CD14-positive monocyte (primary cell): Measurements from ENCODE around the gene C5. TPM values are rescaled to one million over a fixed set of nuclear protein-coding genes. Genes with fewer than 3 reads are reported as not detected.

ENCODE experiments used
- DNase-seq, 3 donors: peaks; one replicate each; pipeline ENCODE4 v3.0.0-alpha.2; 2011 to 2022
- H2AFZ ChIP-seq: 2 replicates; pipeline ENCODE4 v1.6.0; 2012; ENCODE audit warnings: mild to moderate bottlenecking, low read depth, low read length, inconsistent platforms; ENCODE audit not compliant: insufficient read depth, poor library complexity, severe bottlenecking
- H3K27ac ChIP-seq, 2 donors: 1 replicate in 1 of 2; 2 replicates in 1 of 2; pipeline ENCODE4 v1.5.1; 2012 to 2013; ENCODE audit warnings: low read length in 2 of 2, control low read depth in 1 of 2, inconsistent platforms in 1 of 2, low read depth in 1 of 2, mild to moderate bottlenecking in 1 of 2
- H3K27me3 ChIP-seq, 2 donors: one replicate each; pipeline versions ENCODE4 v1.6.0 to v1.6.1; 2011 to 2013; ENCODE audit warnings: low read length in 2 of 2; ENCODE audit not compliant: control insufficient read depth in 2 of 2, insufficient read depth in 2 of 2
- H3K36me3 ChIP-seq, 2 donors: replicated peaks in 1 of 2; 1 replicate in 1 of 2; 2 replicates in 1 of 2; pipeline versions ENCODE4 v1.5.1 to v1.6.1; 2012 to 2013; ENCODE audit warnings: low read length in 2 of 2, control low read depth in 1 of 2, inconsistent platforms in 1 of 2, mild to moderate bottlenecking in 1 of 2; ENCODE audit not compliant: insufficient read depth in 2 of 2, control insufficient read depth in 1 of 2
- H3K4me1 ChIP-seq, 2 donors: 1 replicate in 1 of 2; 2 replicates in 1 of 2; pipeline versions ENCODE4 v1.5.1 to v1.6.1; 2012 to 2013; ENCODE audit warnings: low read length in 2 of 2, control low read depth in 1 of 2, inconsistent platforms in 1 of 2, mild to moderate bottlenecking in 1 of 2, moderate library complexity in 1 of 2; ENCODE audit not compliant: insufficient read depth in 2 of 2, control insufficient read depth in 1 of 2
- H3K4me2 ChIP-seq: replicated peaks from 2 replicates; pipeline ENCODE3; 2012; ENCODE audit warnings: low read length, moderate library complexity, mild to moderate bottlenecking; ENCODE audit not compliant: poor library complexity, severe bottlenecking; ENCODE audit errors: extremely low read depth
- H3K4me3 ChIP-seq, 3 experiments: fragments of 200-600 bp in 1 of 3; sonication (generic) in 1 of 3; replicated peaks in 1 of 3; 1 replicate in 2 of 3; 2 replicates in 1 of 3; pipeline ENCODE4 v1.5.1; 2011 to 2013; ENCODE audit warnings: low read length in 3 of 3, mild to moderate bottlenecking in 3 of 3, control low read depth in 2 of 3, low read depth in 2 of 3, inconsistent platforms in 1 of 3, moderate library complexity in 1 of 3
- H3K79me2 ChIP-seq: 2 replicates; pipeline ENCODE4 v1.6.0; 2012; ENCODE audit warnings: mild to moderate bottlenecking, control low read depth, inconsistent platforms, low read length, moderate library complexity; ENCODE audit not compliant: insufficient read depth
- H3K9ac ChIP-seq: 2 replicates; pipeline ENCODE4 v1.6.0; 2017; ENCODE audit warnings: low read length, mild to moderate bottlenecking; ENCODE audit not compliant: insufficient read depth, poor library complexity, severe bottlenecking
- H3K9me3 ChIP-seq, 2 donors: replicated peaks in 1 of 2; 1 replicate in 1 of 2; 2 replicates in 1 of 2; pipeline versions ENCODE4 v1.5.1 to v1.6.1; 2012 to 2013; ENCODE audit warnings: low read length in 2 of 2, control low read depth in 1 of 2; ENCODE audit not compliant: control insufficient read depth in 1 of 2, insufficient read depth in 1 of 2
- H4K20me1 ChIP-seq: 2 replicates; pipeline ENCODE4 v1.6.0; 2012; ENCODE audit warnings: mild to moderate bottlenecking, low read length, control low read depth, moderate library complexity; ENCODE audit not compliant: insufficient read depth
- H3K27ac Mint-ChIP-seq, 7 donors: one replicate each; pipeline ENCODE4 v1.8.0; 2020; ENCODE audit warnings: mild to moderate bottlenecking in 7 of 7, mixed read lengths in 7 of 7, moderate library complexity in 6 of 7, inconsistent platforms in 2 of 7
- H3K27me3 Mint-ChIP-seq, 3 donors: one replicate each; pipeline ENCODE4 v1.8.0; 2021 to 2022; ENCODE audit warnings: low read depth in 3 of 3, mild to moderate bottlenecking in 3 of 3, mixed read lengths in 3 of 3, moderate library complexity in 3 of 3, inconsistent platforms in 1 of 3
- H3K36me3 Mint-ChIP-seq, 2 donors: one replicate each; pipeline ENCODE4 v1.8.0; 2020; ENCODE audit warnings: mixed read lengths in 2 of 2, inconsistent platforms in 1 of 2, mild to moderate bottlenecking in 1 of 2
- H3K4me1 Mint-ChIP-seq: one replicate; pipeline ENCODE4 v1.8.0; 2020; ENCODE audit warnings: mild to moderate bottlenecking, mixed read lengths
- H3K4me3 Mint-ChIP-seq, 2 donors: one replicate each; pipeline ENCODE4 v1.8.0; 2020; ENCODE audit warnings: mild to moderate bottlenecking in 2 of 2, mixed read lengths in 2 of 2, moderate library complexity in 1 of 2
- H3K9me3 Mint-ChIP-seq, 7 donors: one replicate each; pipeline ENCODE4 v1.8.0; 2020 to 2022; ENCODE audit warnings: mixed read lengths in 7 of 7, mild to moderate bottlenecking in 6 of 7, moderate library complexity in 6 of 7, inconsistent platforms in 2 of 7
- WGBS: methylation state at CpG from one replicate; pipeline ENCODE4 v1.1.5; 2013; ENCODE audit warnings: missing lambda C conversion rate; ENCODE audit not compliant: insufficient coverage; 5-methylcytosine and 5-hydroxymethylcytosine counted together
- intact Hi-C, 2 donors: fragments of 100-400 bp; cut with micrococcal nuclease; formaldehyde crosslinking; loops; one replicate each; pipeline versions ENCODE4 v1.15.0 to v1.15.1; 2023
- polyA plus RNA-seq, 3 donors: library from polyadenylated mRNA; depleted of rRNA in 1 of 3; unstranded in 2 of 3; stranded (reverse) in 1 of 3; fragments of 300-500 nt in 2 of 3; fragments of >200 nt in 1 of 3; fragmentation: Illumina TruSeq in 2 of 3; gene quantifications; 1 replicate in 2 of 3; 2 replicates in 1 of 3; pipeline ENCODE4 v1.2.3, GENCODE V29; 2012 to 2021
- TF ChIP-seq, protein P1 (sequence below): fragments of 200-600 bp; IDR thresholded peaks from one replicate; pipeline ENCODE4 v1.8.0; 2022; ENCODE audit warnings: antibody characterized with exemption, mild to moderate bottlenecking

Gene C5
- polyA plus RNA-seq, 3 donors = 0.66 to 3.5 (median 1.2) TPM

GRCh38 chr9:120947222-120947621, 102.9 kb downstream of the C5 start:
- H3K4me1 Mint-ChIP-seq = peaks cover 13% of the 10 kb centered on the region
- H3K27me3 ChIP-seq = no peaks in the 10 kb centered on the region
- peaks cover 24 to 26% of the 10 kb centered on the region in 2 donors for H3K4me1 ChIP-seq
- no peak overlapping the region for H3K4me3 ChIP-seq
- no peak overlapping the region for H3K27ac Mint-ChIP-seq
- no peaks in the 10 kb centered on the region for H3K79me2 ChIP-seq
- DNase-seq = no peak
- H3K9me3 ChIP-seq = peaks cover 0 to 3% of the 10 kb centered on the region in 2 donors
- no peak overlapping the region for H3K4me2 ChIP-seq
- H2AFZ ChIP-seq = no peak overlapping the region
- H3K36me3 Mint-ChIP-seq = peaks cover 0 to 3% of the 10 kb centered on the region in 2 donors
- TF ChIP-seq, protein P1, sequence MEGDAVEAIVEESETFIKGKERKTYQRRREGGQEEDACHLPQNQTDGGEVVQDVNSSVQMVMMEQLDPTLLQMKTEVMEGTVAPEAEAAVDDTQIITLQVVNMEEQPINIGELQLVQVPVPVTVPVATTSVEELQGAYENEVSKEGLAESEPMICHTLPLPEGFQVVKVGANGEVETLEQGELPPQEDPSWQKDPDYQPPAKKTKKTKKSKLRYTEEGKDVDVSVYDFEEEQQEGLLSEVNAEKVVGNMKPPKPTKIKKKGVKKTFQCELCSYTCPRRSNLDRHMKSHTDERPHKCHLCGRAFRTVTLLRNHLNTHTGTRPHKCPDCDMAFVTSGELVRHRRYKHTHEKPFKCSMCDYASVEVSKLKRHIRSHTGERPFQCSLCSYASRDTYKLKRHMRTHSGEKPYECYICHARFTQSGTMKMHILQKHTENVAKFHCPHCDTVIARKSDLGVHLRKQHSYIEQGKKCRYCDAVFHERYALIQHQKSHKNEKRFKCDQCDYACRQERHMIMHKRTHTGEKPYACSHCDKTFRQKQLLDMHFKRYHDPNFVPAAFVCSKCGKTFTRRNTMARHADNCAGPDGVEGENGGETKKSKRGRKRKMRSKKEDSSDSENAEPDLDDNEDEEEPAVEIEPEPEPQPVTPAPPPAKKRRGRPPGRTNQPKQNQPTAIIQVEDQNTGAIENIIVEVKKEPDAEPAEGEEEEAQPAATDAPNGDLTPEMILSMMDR = no peak
- no peak overlapping the region for H3K27ac ChIP-seq
- no peaks in the 10 kb centered on the region for H3K36me3 ChIP-seq
- peaks cover 0 to 2% (median 0%) of the 10 kb centered on the region in 3 donors for H3K27me3 Mint-ChIP-seq
- no peak overlapping the region for H3K9ac ChIP-seq
- H3K4me3 Mint-ChIP-seq = no peak overlapping the region
- H4K20me1 ChIP-seq = no peaks in the 10 kb centered on the region
- 90% methylated on average over 2 of the region's 2 CpGs for WGBS
- peaks cover 0 to 5% (median 2%) of the 10 kb centered on the region in 7 donors for H3K9me3 Mint-ChIP-seq
- intact Hi-C loops = no loop called here

GRCh38 chr9:120946259-120946658, 103.8 kb downstream of the C5 start:
- Histone ChIP-seq H3K4me2 (no peak overlapping the region), H3K9ac (no peak overlapping the region), H4K20me1 (no peaks in the 10 kb centered on the region), H3K9me3 (peaks cover 0 to 3% of the 10 kb centered on the region in 2 donors), H2AFZ (no peak overlapping the region), H3K4me3 (no peak overlapping the region), H3K79me2 (no peaks in the 10 kb centered on the region), H3K27me3 (no peaks in the 10 kb centered on the region), H3K4me1 (peaks cover 24 to 26% of the 10 kb centered on the region in 2 donors), H3K36me3 (no peaks in the 10 kb centered on the region), H3K27ac (no peak overlapping the region)
- intact Hi-C loops = no loop called here
- peaks cover 13% of the 10 kb centered on the region for H3K4me1 Mint-ChIP-seq
- WGBS = no CpG with 5 or more reads among the region's 3 CpGs
- TF ChIP-seq, protein P1 = no peak
- H3K27me3 Mint-ChIP-seq = peaks cover 0 to 2% (median 0%) of the 10 kb centered on the region in 3 donors
- H3K27ac Mint-ChIP-seq = peak overlapping the region in 4 of 7 donors; percentile 65 to 75 (median 67)
- no peak overlapping the region for H3K4me3 Mint-ChIP-seq
- no peaks in the 10 kb centered on the region for H3K36me3 Mint-ChIP-seq
- DNase-seq = no peak
- peaks cover 0 to 5% (median 2%) of the 10 kb centered on the region in 7 donors for H3K9me3 Mint-ChIP-seq
